ENCODE measurements around the gene ALLC.

The ALLC gene

GRCh38 chr2:3705782-3706181, 47.8 kb downstream of the ALLC start:
- Histone ChIP-seq H3K36me3 (replicated peaks) (no peaks in the 10 kb centered on the region), H3K27me3 (replicated peaks) (peaks cover 30% of the 10 kb centered on the region), H3K4me3 (ENCODE audit: low read depth, low read length) (no peak overlapping the region), H3K27ac (no peak overlapping the region)
- in situ Hi-C loops (cut with HindIII; ENCODE audit: low pct_ligation_motif_present, low sequenced_read_pairs), result no loop called here
- DNase-seq, result no peak
- no peak for TF ChIP-seq CTCF (IDR thresholded peaks at IDR 0.05; ENCODE audit: low read depth, low read length, missing control alignments)

- peaks cover 29% of the 10 kb centered on the region for H3K27me3 ChIP-seq (replicated peaks)
- no peak overlapping the region for H3K27ac ChIP-seq
- in situ Hi-C loops (cut with HindIII; ENCODE audit: low pct_ligation_motif_present, low sequenced_read_pairs), result no loop called here
- no peak overlapping the region for H3K4me3 ChIP-seq (ENCODE audit: low read depth, low read length)
- H3K36me3 ChIP-seq (replicated peaks), result no peaks in the 10 kb centered on the region
- no peak for DNase-seq
- TF ChIP-seq CTCF (IDR thresholded peaks at IDR 0.05; ENCODE audit: low read depth, low read length, missing control alignments), result no peak
Observed at GRCh38 chr2:3706892-3707291, 48.9 kb downstream of the ALLC start.

- H3K4me3 ChIP-seq (ENCODE audit: low read depth, low read length), result no peak overlapping the region
- no peaks in the 10 kb centered on the region for H3K36me3 ChIP-seq (replicated peaks)
- in situ Hi-C loops (cut with HindIII; ENCODE audit: low pct_ligation_motif_present, low sequenced_read_pairs), result no loop called here
- no peak overlapping the region for H3K27ac ChIP-seq
- no peak for TF ChIP-seq CTCF (IDR thresholded peaks at IDR 0.05; ENCODE audit: low read depth, low read length, missing control alignments)
- DNase-seq, result no peak
- H3K27me3 ChIP-seq (replicated peaks), result peaks cover 14% of the 10 kb centered on the region
Observed at GRCh38 chr2:3708576-3708975, 50.6 kb downstream of the ALLC start.

GRCh38 chr2:3709225-3709624, 51.2 kb downstream of the ALLC start:
- Histone ChIP-seq H3K36me3 (replicated peaks) (no peaks in the 10 kb centered on the region), H3K27ac (no peak overlapping the region), H3K4me3 (ENCODE audit: low read depth, low read length) (no peak overlapping the region), H3K27me3 (replicated peaks) (peaks cover 9% of the 10 kb centered on the region)
- DNase-seq, result no peak
- in situ Hi-C loops (cut with HindIII; ENCODE audit: low pct_ligation_motif_present, low sequenced_read_pairs), result no loop called here
- no peak for TF ChIP-seq CTCF (IDR thresholded peaks at IDR 0.05; ENCODE audit: low read depth, low read length, missing control alignments)

GRCh38 chr2:3712424-3712823, 54.4 kb downstream of the ALLC start:
- TF ChIP-seq CTCF (IDR thresholded peaks at IDR 0.05; ENCODE audit: low read depth, low read length, missing control alignments), result no peak
- peaks cover 2% of the 10 kb centered on the region for H3K27me3 ChIP-seq (replicated peaks)
- in situ Hi-C loops (cut with HindIII; ENCODE audit: low pct_ligation_motif_present, low sequenced_read_pairs), result no loop called here

GRCh38 chr2:3712831-3713503, 55.0 kb downstream of the ALLC start:
- in situ Hi-C loops (cut with HindIII; ENCODE audit: low pct_ligation_motif_present, low sequenced_read_pairs), result no loop called here
- H3K27ac ChIP-seq, result no peak overlapping the region
- no peak for DNase-seq
- no peaks in the 10 kb centered on the region for H3K27me3 ChIP-seq (replicated peaks)
- H3K36me3 ChIP-seq (replicated peaks), result no peaks in the 10 kb centered on the region
- H3K4me3 ChIP-seq (ENCODE audit: low read depth, low read length), result no peak overlapping the region
- no peak for TF ChIP-seq CTCF (IDR thresholded peaks at IDR 0.05; ENCODE audit: low read depth, low read length, missing control alignments)

More at GRCh38 chr2:3712424-3712823, 54.4 kb downstream of the ALLC start:
- no peak for DNase-seq
- H3K4me3 ChIP-seq (ENCODE audit: low read depth, low read length), result no peak overlapping the region
- H3K27ac ChIP-seq, result no peak overlapping the region
- H3K36me3 ChIP-seq (replicated peaks), result no peaks in the 10 kb centered on the region
